NCI-H2196 treated with DMSO at 0.1 percent for 48 hours (cell line): Measurements from ENCODE around the gene STARD3.

ENCODE experiments used
- DNase-seq: peaks from one replicate; lab custom pipeline; 2025; ENCODE audit not compliant: unreplicated experiment; lab: John Stamatoyannopoulos, UW

The STARD3 gene

DNA sequence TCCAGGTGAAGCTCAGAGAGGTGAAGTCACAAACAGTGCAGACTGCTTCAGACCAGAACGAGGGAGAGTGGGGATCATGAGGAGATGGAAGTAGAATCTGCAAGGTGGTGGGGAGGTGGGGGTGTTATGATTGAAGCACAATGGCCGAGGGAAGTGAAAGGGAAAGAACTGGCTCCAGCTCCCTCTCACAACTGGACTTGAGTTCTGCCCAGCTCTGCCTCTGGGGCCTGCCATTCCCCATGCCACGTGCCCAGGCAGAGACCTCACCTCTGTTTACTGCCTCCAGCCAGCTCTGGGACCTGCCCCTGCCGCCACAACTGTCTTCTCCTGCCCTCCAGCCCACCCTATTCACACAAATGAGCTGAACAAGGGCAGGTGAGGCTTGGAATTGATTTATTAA is 33.8 kb downstream of the STARD3 start:
- DNase-seq, result no peak

GRCh38 chr17:39671651-39672521 is 34.9 kb downstream of the STARD3 start:
- no peak for DNase-seq

DNA sequence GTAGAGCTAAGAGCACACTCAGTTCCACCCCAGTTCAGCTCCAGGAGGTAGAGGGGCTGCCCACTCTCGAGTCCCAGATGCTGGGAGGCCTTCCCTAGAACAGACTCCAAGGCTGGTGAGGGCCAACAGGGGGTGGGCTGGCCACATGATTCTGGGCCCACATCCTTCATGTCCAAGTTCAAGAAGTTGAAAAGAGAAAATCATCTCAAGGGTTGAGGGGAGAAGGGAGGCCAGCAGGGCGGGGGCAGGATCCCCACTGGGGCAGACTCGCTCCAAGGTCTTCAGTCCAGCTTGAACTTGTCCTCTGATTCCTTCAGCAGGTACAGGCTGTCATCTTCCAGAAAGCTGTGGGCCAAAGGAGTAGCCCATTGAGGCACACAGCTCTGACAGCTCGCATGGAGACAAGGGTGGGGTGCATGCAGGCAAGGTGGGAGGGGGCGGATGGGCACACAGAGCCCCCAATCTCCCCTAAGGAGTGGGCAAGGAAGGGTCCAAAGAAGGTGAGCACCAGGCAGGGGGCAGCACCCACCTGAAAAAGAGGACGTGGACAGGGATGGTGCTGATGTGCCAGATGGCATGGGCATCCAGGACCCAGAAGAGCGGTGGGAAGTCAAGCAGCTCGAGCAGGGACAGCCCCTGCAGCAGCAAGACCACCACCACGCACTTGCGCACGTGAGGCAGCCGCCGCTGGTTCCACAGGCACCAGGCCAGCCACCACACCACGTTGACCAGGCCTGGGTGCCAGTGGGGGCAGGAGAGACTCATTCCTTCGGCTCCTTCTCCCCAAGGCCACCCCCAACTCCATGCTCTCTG is 35.8 kb downstream of the STARD3 start:
- DNase-seq, result no peak

GRCh38 chr17:39673335-39674081 is 36.6 kb downstream of the STARD3 start:
- DNase-seq, result no peak

- no peak for DNase-seq
Measured at GRCh38 chr17:39674179-39674578, 37.2 kb downstream of the STARD3 start.

DNA sequence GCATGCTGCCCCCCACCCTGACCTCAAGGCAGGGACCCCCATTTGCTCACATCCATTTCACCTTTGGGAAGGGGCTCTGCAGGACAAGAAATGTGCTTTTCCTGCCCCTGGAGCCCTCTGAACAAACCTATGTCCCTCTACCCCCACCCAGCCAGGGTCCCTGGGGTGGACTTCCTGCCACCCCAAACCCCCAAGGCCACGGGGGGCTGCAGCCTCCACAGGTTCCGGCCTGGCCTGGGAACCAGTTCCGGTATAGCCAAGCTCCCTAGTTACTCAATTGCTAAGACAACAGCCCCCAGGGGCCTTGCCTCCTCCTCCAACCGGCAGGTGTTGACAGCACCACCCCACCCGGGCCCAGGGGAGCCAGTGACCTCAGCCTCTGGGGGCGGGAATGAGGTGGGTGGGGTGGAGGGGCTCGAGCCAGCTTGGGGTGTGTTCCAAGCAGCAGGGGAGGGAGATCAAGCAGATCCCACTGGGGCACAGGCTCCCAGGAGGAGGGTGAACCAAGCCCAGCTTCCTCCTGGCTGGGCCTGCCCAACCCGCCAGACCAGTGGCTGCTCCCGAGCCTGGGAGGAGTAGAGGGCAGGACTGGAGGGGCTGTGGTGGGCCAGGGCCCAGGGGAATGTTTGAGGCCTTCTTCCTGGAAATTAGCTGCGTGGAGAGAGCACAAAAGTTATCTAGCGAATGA is 37.9 kb downstream of the STARD3 start:
- no peak for DNase-seq

DNA sequence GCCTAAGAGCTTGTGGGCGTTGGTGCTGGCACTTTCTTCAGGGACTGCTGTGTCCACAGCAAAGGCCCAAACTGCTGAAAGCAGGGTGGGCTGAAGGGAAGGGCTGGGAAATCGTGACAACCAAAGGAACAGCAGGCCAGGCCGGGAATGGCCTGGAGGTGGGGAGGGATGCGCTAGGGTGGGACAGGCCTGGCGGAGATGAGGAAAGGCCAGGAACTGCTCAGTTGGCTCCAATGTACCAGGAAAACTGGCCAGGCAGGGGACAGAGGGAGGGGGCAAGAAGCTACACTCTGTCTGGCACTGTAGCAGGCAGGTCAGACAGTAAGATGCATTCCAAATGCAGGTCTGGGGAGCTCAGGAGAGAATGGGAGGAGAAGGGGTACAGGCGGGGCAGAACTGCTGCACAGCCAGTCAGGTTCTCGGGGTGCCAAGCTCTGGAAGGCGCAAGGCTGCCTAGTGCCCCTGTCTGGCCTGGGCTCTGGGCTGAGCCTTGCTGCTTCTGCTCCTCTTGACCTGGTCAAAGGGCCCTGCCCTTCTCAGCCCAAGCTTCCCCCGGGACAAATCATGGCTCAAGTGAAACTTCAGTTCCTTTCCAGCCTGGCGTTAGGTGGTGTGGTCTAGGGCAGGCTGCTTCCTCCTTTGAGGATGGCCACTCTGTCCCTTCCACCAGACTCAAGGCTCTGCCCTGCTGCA is 38.6 kb downstream of the STARD3 start:
- no peak for DNase-seq

- no peak for DNase-seq
Measured at GRCh38 chr17:39676198-39676819, 39.4 kb downstream of the STARD3 start.

DNA sequence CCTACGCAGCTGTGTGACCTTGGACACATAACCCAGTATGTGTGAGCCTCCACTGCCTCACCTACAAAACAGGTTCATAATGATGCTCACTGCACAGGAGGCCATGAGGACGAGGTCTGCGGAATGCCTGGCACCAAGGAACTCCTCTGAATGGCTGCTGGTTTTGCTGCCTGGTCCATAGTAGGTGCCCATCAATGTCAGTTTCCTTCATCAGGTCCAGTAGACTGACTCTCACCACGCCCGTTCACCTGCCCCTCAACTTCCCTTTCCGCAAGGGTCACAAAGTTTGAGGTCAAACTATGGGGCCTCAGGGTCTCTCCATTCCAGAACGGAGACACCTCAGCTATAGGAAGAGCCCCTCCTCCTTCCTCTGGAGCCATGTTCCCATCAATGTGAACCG is 40.1 kb downstream of the STARD3 start:
- no peak for DNase-seq

DNA sequence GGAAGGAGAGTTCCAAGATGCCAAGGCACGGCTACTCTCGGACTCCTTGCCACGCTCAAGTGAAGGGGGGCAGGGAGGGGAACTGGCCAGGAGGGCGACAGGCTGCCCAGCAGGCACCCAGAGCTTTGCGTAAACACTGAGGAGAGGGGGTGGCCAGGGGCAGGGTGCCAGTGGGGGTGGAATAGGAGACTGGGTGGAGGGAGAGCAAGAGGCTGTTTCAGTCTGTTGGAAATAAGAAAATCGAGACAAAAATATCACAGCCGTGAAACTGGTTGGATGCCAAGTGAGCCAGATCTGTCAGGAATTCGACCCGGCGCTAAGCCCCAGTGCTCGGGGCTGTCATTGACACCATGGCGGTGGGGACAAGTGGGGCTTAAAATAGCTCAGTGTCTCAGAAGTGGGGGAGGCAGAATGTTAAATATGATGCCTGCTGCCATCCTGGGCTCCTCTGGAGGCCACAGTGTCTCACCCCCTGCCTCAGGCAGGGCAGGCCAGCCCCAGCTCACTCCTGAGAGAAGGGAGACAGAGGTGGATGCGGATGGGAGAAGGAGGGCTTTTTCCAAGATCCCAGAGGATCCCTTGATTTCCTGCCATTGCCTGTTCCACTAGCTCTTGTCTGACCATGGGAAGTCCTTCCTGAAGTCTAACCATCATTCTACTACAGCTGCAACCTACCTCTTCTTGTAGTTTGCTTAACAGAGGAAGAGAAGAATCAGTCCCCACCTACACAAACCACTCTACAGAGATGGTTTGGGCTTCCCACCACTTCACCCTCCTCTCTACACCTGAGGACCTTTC is 40.8 kb downstream of the STARD3 start:
- peak; percentile 9 for DNase-seq

GRCh38 chr17:39678340-39679116 is 41.6 kb downstream of the STARD3 start:
- no peak for DNase-seq

- no peak for DNase-seq
Measured at GRCh38 chr17:39679521-39680192, 42.7 kb downstream of the STARD3 start.

GRCh38 chr17:39683295-39683939 is 46.5 kb downstream of the STARD3 start:
- DNase-seq, result no peak

DNA sequence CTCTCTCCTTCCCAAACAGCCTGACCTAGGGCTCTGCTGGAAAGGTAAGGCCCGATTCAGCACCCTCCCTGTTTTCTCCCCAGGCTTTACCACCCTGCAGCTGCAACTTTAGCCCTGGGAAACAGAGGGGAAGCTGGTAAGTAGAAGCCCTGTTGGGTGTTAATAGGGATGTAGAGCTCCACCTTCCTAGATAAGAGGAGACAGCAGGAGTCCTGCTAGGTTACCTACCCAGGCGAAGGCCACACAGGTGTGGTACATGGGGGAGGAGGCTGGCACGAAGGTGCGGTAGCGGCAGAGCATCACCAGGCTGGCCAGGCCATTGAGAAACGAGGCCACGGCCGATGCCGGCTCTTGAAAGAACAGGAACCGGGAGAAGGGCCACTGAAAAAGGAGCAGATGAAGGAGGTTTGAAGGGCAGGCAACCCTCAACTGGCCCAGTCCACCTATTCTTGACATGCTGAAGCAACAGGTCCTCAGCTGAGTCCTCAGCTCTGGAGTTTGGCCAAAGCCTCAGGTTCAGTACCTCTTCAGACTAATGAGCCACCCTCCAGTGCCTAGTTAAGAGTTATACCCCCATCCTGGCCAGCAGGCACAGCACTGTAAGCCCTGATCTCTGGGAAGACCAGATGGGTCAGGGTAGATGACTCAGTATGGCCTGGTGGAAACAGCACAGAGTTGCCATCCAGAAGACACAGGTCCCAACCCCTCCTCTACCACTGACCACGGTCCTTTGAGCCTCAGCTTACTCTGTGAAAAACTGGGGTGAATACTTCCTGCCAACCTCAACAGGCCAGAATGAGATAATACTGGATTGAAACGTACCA is 47.6 kb downstream of the STARD3 start:
- DNase-seq, result no peak

DNA sequence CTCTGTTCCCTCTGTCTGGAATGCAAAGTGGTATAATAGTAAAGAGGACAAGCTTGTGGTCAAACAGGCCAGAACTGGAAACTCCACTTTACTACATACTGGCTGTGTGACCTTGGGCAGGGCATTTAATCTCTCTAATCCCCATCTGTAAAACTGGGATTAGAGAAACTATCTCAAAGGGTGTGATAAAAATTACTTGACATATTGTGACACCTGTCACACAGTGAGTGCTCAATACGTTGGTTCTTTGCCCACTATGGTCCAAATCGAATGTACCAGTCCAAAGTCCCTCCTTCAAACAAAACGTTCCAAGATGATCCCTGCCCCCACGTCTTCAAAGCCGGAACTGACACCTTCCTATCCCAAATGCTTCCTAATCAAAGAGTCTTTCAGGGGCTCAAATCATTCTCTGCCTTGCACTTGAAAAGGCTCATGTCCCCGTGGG is 50.2 kb downstream of the STARD3 start:
- DNase-seq, result no peak
